Measurements from ENCODE around the gene DHPS.
"Not testable (repeated sequence)": the region's sequence is repeated elsewhere in the genome, so short reads cannot be mapped to it uniquely, and the experiment has no call there.

DHPS gene

DNA sequence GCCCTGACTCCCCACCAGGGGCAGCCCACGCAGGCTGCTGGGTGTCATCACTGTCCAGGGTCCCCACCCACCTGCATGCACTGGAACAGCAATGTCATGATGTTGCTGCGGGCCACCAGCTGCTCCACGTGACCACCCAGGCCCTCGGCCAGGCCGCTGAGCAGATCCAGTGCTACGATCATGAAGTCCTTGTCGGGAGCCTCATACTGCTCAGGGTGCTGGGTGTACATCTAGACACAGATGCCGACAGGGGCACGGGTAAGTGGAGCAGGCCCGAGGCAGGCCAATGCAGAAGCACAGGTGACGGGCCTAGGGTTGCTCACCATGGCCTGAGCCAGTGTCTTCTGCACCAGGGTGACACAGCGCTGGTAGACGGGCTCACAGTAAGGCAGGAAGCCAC is 23.5 kb upstream of the DHPS start:
- no peak for DNase-seq

DNA sequence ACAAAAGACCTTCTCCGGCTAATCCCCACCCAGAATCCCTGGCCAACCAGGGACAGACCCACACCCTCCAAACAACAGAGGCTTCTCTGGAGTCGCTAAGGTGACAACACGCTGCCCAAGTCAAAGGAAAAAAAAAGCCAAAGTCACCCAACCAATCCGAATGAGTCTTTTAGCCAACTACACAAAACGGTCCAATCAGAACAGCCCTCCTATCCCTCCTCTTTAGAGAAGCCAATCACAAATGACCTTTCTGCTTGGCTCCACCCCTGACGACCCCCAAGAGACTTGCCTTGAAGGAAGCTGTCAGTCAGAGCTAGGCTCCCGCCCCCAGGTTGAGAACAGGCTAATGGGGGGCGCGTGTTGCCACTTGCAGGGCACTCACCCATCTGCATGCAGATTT is 21.4 kb upstream of the DHPS start:
- no peak for DNase-seq

DNA sequence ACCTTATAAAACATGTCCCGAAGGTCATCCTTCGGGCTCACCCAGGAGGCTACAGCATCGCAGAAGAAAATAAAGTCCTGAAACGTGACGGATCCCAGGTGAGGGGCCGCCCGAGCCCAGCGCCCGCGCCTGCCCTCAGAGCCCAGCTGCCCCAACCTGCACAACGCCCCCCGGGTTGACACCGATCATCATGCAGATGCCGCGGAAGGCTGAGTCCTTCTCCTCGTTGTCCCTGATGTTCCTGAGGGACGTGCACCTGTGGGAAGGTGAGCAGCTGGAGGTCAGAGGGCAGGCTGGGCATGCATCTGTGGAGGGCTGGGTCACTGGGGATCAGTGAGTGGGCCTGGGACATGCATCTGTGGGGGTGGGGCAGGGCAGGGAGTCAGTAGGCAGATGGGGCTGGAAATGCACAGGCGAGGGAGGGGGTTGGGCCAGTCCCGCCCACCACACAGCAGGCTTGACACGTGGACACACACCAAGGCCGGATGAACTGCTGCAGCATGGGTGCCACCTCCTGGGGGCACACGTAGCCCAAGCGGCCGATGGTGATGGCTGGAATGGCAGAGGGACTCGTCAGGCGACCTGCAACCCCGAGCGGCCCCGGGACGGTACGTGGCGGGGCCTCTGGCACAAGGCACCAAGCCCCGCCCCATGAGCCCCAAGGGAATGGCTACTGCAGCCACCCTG is 20.1 kb upstream of the DHPS start:
- no peak for DNase-seq

GRCh38 chr19:12698138-12698537 is 16.5 kb upstream of the DHPS start:
- DNase-seq, result no peak

DNA sequence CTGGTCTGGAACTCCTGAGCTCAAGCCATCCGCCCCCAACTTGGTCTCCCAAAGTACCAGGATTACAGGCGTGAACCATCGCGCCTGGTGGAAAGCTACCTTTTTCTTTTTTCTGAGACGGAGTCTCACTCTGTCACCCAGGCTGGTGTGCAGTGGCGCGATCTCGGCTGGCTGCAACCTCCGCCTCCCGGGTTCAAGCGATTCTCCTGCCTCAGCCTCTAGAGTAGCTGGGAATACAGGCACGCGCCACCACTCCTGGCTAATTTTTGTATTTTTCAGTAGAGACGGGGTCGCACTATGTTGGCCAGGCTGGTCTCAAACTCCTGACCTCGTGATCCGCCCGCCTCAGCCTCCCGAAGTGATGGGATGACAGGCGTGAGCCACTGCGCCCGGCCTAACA is 15.7 kb upstream of the DHPS start:
- not testable (repeated sequence) for DNase-seq

GRCh38 chr19:12696366-12697335 is 15.0 kb upstream of the DHPS start, which contains the start of gene FBXW9:
Gene FBXW9, minus strand, starts transcription at chr19:12696631. Its CDS starts 50 bp downstream, at chr19:12696581.
- peak in 1 of 2 experiments; percentile 73 for DNase-seq

DNA sequence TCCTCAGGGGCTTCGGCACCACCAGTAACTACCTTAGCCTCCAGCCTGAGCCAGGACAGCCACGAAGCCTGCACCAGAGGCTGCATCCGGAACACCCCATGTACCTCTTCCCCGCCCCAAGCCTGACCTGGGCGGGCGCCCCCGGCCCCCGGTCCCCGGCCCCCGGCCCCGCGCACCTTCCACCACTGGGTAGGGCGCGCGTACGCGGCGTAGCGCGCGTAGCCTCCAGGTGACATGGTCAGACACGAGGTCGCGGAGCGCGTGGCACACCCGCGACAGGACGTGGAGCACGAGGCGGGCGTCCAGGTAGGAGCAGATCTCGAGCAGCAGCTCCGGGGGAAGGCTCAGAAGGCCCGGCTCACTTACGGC is 14.3 kb upstream of the DHPS start:
- no peak for DNase-seq

DNA sequence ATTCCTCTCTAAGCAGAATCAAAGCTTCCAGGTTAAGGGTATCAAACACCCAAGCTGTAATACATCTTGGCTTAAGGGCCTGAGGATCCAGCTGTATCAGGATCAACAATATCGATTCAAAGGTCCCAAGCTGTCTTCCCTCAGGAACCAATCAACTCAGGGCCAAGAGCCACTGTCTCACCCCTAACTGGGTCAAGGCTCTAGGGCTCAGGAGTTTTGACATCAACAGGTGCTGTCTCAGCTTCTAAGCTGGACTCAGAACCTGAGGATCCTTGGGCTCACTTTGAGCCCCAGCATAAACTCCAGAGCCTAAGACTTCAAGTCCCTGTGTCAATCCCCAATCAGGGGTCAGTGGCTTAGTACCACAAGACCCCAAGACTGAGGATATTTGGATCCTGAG is 13.8 kb upstream of the DHPS start:
- no peak for DNase-seq

DNA sequence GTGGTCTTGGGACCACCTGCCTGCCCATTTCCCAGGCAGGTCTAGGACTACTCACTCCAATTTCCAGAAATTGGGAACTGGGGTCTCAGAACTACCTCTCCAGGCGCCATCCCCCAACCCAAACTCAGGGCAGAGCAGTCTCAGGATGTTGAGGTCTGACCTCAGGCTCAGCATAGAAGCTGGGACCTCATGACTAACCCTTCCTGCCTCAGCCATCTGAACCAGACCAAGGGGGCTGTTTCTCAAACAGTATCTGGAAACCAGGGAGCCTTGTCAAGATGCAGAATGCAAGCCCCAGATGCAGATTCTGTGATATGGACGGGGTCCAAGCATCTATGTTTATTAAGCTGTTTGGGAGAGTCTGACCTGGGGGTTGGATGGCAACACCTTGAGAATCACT is 13.4 kb upstream of the DHPS start:
- DNase-seq, result no peak

GRCh38 chr19:12694641-12695040 is 13.0 kb upstream of the DHPS start:
- DNase-seq, result no peak

GRCh38 chr19:12692960-12693359 is 11.3 kb upstream of the DHPS start:
- DNase-seq, result no peak

- DNase-seq, result no peak
These were observed 8.0 kb upstream of the DHPS start for GRCh38 chr19:12689581-12690216.

DNA sequence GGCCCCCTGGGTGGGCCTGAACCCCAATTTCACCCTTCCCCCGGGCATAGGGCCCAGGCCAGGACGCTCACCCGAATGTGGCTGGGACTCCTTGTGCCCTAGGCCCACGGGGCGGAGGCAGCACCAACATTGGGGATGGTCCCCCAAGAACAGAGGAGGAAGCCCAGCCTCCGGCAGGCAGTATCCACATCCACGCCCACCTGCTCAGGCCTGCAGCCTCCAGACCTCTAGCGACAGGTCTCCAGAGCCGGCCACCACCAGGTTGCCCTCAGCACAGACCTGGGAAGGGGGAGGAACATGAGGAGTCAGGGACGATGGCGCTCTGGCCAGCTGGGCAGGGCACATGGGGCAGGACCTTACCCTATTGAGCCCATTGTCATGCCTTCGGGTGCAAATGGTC is 7.3 kb upstream of the DHPS start:
- DNase-seq, result no peak

- no peak for DNase-seq
These were observed 6.0 kb upstream of the DHPS start, which contains the start of gene GNG14 for GRCh38 chr19:12687496-12688196. Gene GNG14, plus strand, starts transcription at chr19:12687998. Its CDS starts 51 bp downstream, at chr19:12688049.

DNA sequence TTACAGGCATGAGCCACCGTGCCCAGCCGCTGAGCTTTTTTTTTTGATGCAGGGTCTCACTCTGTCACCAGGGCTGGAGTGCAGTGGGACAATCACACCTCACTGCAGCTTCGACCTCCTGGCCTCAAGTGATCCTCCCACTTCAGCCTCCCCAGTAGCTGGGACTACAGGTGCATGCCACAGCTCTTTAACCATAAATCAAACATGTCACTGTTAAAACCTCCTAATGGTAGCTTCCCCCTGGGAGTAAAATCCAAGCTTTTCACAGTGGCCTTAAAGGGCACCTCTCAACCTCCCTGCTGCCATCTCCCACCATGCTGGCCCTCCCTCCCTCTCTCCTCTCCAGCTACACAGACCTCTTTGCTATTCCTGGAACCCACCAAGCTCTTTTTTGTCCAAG is 4.2 kb upstream of the DHPS start:
- DNase-seq, result no peak

DNA sequence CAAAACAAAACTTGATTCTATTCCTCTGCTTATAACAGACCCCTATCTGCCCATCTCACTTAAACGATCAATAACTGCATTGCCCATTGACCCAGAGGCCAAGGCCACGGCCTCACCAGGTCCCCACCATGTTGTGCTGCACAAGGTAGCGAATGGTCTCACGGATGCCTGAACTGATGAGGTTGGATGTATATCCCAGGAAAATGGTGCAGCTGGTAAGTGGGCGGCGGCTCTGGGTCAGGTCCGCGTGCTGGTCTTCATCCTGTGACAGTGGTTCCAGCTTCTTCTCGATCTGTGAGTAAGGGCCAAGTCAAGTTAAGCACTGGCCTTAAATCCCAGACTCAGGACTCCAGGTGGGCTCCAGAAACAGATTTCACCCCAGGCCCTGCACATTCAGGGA is 1.6 kb downstream of the DHPS start:
- DNase-seq, result no peak

- not testable (repeated sequence) for DNase-seq
These were observed 3.6 kb downstream of the DHPS start for GRCh38 chr19:12678039-12678438.

DNA sequence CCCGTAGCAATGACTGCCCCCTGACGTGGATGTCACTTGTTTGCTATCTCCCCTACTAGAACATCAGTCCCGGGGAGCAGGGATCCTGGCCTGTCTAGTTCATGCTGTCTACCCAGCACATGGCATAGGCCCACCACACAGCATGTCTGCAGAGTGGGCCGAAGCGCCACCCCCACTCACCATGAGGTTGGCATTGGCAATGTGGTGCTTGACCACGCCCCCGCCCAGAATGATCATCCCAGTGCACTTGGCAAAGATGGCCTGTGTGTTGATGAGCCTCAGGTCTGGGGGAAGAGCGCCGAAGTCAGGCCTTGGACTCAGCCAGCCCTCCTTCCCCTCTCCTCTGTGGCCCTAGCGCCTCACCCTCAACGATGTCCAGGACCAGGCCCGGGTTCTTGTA is 4.8 kb downstream of the DHPS start:
- no peak for DNase-seq

GRCh38 chr19:12676384-12676792 is 5.3 kb downstream of the DHPS start:
- DNase-seq, result peak in 1 of 2 experiments; percentile 30

- no peak for DNase-seq
These were observed 5.7 kb downstream of the DHPS start for GRCh38 chr19:12675940-12676339.

- DNase-seq, result no peak
These were observed 6.3 kb downstream of the DHPS start for GRCh38 chr19:12675399-12675798.

GRCh38 chr19:12672744-12673143 is 8.9 kb downstream of the DHPS start:
- DNase-seq, result no peak

All from cerebellar nuclear complex (tissue), 1 donor.